Activated CD4-positive, CD25-positive, alpha-beta regulatory T cell (primary cell): ENCODE results near the gene MYLK.
"Not testable (repeated sequence)": the region's sequence is repeated elsewhere in the genome, so short reads cannot be mapped to it uniquely, and the experiment has no call there.

ENCODE experiments used
- DNase-seq, 4 experiments: peaks; one replicate each; lab custom pipeline; 2025; lab: John Stamatoyannopoulos, UW

MYLK gene

DNA sequence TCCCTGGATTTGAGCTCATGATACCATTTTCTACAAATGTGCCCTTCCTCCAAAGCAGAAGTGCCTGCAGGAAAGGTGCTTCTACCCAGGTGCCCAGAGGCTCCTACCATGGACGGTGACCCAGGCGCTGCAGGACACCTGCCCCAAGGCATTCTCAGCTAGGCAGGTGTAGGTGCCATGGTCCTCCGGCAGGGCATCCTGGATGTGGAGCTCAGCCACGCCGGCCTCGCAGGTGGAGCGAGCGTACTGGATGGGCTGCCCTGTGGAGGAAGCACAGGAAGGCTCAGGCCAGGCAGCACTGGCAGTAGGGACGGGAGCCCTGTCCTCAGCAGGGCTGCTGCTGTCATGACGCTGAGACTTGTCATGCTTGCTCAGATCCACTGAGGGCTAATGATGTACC is 162.1 kb downstream of the MYLK start:
- no peak for DNase-seq

DNA sequence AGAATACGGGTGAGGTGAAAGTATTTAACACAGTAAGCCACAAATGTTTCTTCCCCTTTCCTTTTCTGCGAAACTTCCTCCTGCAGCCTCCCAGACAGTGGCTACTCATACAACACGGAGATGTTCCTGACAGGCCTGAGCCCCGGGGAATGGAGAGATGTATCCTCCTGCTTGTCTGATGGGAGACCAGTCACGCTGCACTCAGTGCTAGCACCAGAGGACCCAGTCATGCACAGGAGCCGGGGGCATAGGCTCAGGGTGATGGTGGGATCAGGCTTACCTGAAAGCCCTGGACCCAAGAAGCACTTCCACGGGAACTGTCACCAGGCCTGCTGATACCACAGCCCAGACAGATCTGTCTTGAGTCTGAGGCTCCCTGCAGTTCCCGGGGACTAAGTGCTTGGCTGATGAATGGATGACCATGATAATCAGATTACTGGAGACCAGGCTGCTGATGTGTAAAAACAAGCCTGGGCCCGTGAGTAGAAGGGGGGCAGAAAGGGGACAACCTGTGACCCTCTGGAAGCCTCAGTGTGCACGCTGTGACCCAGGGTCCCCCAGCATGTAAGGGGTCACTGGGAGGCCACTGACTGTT is 162.9 kb downstream of the MYLK start:
- not testable (repeated sequence) for DNase-seq

DNA sequence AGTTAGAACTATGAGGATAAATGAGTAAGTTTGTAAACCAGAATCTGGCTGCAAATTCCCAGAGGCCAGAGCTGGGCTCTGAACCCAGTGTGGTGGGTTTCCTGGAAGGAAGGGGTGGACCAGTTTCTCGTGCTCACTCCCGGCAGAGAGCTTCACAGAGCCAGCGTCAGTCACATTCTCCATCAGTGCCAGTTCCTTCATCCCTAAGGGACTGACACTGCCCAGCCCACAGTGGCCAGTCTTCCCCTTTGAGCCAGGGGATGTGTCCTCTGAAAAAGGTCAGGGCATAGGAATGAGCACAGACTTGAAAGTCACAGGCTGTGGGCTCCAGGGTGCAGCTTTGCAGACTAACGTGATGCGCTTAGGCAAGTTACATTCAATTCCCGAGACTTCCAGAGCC is 163.5 kb downstream of the MYLK start:
- no peak for DNase-seq

DNA sequence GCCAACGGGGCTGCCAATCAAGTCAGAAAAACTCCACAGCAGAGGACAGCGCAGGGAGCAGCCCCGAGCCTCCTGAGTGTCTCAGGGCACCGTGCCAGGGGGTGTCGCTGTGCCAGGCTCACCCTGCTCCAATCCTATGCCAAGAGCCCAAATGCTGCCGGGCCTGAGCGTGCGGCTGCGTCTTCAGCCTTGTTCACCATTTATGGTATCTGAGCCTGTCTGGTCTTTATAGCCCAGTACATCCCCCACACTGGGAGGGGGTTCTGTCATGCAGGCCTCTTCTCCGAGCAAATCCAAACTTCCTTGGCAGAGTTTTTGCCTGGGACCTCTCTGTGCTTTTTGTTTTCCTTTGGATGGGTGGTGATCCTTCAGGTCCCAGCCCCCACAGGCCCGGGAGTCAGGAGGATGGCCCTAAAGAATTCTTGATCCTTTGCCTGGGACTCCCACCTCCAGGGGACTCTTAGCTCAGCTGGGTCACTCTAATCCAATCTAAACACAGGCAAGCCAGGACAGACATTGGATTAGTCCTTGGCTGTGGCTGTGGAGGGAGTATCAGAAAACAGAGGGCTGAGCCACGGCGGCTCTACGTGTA is 164.2 kb downstream of the MYLK start:
- DNase-seq = no peak

DNA sequence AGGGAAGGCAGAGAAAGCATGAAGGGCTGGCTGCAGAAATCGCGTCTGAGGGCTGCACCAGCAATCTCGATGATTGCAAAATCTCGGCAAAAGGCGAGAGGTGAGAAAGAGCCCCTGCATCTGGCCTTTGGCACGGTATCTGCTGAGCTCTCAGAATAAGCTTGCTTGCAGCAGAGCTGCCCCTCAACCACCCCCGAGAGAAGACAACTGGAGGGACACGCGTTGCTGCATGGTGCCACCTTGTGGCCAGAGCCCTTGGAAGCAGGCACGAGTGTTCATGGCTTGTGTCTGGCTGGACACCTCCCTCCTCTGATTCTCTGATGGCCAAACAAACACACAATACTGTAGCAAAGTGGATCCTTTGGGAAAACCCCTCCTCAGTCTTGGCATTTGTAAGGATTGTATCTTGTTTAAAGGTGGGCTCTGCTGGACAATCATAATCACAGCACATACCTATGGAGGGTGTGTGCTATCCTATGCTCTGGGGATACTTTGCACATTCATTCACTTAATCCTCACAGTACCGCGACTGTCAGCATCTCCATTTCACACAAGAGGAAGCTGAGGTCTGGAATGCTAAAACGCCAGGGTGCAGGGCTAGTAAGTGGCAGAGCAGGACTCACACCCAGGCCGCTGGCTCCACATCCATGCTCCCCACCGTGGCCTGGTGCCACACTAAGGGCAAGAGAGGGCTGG is 164.9 kb downstream of the MYLK start:
- DNase-seq = peak in 2 of 4 experiments; percentile 6 to 7

DNA sequence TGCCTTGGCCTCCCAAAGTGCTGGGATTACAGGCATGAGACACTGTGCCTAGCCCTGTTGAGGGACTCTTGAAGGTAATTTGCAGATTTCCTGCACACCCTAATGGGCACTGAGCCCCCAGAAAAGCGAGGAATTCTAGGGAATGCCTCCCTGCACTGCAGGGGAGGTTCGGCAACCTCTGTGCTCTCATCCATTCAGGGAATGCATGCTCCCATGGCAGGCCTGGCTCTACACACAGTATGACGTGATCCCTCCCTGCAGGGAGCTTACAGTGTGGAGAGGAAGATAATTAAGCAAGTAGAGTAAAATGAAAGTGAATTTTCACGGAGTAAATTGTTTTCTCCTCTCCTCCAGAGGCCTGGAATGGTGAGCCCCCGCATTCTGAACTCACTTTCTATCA is 166.0 kb downstream of the MYLK start:
- DNase-seq = no peak

DNA sequence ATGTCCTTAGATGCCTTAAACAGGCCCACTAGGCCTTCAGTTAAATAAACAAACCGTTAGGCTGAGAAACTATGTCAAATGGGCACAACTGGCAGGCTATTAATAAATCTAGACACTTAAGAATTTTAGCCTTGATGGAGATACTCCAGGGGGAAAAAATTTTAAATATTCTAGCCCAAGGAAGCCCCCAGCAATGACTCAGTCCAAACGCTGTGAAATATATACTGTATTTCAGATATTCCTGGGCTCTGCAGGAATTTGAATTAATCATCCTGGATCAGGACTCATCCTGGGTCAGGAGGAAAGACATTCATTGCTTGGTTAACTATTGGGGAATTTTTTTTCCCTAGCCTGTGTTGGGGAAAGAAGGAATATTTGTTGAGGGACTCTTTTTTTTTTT is 166.7 kb downstream of the MYLK start:
- not testable (repeated sequence) for DNase-seq

DNA sequence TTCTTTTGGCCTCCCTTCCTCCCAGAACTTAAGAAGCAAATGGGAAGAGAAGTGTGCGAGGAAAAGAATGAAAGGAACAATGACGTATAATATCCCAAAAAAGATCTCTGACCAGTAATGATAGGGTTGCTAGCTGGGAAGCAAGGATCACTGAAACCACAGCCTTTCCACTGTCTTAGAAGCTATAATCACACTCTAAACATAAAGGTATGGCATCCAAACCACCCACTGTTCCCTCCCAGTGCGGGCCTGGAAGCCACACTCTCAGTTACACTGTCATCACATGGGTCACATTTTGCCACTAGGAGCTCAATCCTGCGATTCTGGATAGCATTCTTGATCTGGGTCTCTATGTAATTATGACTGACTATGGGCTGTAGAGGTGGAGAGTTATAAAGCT is 167.7 kb downstream of the MYLK start:
- DNase-seq = no peak

DNA sequence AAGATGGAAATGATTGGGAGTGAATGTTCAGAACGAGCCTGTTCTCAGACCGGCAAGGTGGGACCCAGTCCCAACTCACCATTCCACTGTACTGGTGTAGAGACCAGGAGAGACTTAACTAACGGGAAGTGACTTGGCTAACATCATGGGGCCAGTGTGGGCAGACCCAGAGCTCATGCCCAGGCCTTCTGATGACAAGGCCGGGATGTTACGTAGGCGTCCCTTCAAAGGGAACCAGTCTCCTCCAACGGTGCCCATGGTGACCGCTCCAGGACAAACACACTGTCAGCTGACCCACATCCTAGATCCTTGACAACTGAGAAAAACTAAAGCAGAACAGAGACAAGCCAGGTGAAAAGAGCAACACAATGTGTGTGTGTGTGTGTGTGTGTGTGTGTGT is 170.9 kb downstream of the MYLK start:
- DNase-seq = no peak

DNA sequence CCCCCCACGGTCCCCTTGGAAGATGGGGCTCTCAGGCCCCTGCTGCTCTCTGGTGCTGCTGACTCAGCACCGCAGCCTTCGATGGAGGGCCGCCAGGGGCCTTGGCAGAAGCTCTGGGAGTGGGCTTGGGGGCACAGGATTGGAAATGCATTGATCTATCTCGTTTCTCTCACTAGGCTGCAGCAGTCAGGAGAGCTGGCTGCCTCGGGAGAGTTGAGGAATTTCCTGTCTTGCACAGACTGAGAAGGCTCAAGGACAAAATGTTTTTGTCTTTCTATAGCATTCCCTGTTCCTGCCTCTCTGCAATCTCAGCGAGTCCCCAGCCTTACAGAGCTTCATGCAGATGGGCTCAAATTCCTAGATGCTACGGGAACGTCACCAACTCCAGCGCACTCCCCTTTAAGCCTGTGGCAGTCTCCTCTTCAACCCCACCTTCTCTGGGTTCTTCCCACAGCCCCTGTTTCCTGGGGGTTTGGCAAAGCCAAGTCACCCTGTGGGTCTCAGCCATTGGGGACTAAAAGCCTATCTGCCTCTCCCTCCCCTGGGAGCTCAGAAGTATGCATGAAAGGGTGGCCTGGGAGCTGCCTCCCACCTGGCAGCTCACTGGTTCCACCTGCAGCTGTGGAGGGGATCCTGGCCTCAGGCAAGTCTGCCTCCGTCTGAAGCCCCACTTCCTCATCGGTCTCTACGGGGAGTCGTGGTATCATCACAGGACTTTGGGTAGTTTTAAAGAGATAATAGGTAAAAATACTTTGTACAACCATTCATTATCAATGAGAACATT is 171.9 kb downstream of the MYLK start:
- DNase-seq = no peak

DNA sequence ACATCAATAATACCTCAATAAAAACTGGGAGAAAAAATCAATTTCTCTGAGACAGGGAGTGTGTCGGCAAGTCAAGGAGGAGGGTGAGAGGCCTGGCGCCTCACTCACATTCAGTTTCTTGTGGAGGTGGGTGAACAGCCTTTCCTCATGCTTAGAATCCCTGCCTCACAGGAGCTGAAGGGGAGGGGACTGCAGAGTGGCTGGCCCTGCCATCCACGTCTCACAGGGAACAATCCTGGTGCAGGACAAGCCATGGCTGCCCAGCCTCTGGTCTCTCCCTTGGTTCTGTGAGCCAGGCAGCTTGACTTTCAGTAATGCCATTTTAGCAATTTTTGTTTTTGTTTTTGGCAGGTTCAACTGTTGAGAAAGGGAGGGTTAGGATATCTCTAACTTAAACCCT is 172.8 kb downstream of the MYLK start:
- no peak for DNase-seq

DNA sequence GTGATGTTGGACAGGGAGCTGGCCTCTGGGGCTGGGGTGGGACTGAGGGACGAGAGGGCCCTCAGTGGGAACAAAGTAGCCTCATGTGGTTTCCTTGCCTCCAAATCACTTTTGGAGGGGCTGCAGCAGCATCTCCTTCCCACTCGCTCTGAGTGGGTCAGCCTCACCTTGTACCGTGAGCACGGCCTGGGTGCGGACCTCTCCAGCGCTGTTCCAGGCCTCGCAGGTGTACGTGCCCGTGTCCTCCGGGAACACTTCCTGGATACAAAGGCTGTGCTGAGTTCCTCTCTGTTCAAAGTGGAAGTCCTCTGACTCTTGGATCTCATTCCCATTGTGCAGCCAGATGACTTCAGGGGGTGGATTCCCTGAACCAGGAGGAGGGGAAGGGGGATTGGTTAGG is 175.6 kb downstream of the MYLK start:
- no peak for DNase-seq

DNA sequence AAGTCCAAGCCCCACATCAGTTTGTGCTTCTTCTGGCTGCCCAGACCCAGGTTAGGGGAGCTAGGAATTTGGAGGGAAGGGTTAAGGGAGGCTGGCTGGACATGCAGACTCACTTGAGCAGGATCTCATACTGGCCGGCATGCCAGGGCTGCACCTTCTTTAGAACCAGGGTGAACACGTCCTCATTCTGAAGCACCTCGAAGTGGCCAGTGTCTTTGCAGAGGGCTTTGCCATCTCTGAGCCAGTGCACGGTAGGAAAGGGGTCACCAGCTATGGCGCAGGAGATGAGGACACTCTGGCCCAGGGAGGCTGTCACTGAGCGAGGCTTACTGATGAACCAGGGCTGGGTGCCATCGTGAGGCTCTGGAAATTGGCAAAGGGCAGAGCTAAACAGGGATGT is 176.5 kb downstream of the MYLK start:
- not testable (repeated sequence) for DNase-seq

DNA sequence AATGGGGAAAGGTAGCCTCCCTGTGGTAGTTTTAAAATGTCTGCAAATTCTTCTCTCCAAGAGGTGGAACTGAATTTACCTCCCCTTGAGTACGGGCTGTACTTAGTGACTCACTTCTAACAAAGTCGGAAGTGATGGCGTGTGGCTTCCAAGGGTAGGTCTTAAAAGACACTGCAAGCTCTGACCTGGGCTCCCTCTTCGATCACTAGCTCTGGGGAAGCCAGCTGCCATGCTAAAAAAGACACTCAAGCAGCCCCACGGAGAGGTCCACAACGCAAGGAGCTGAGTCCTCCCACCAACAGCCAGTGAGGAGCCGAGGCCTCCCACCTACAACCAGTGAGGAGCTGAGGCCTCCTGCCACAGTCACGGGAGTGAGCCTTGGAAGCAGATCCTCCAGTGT is 177.3 kb downstream of the MYLK start:
- no peak for DNase-seq

DNA sequence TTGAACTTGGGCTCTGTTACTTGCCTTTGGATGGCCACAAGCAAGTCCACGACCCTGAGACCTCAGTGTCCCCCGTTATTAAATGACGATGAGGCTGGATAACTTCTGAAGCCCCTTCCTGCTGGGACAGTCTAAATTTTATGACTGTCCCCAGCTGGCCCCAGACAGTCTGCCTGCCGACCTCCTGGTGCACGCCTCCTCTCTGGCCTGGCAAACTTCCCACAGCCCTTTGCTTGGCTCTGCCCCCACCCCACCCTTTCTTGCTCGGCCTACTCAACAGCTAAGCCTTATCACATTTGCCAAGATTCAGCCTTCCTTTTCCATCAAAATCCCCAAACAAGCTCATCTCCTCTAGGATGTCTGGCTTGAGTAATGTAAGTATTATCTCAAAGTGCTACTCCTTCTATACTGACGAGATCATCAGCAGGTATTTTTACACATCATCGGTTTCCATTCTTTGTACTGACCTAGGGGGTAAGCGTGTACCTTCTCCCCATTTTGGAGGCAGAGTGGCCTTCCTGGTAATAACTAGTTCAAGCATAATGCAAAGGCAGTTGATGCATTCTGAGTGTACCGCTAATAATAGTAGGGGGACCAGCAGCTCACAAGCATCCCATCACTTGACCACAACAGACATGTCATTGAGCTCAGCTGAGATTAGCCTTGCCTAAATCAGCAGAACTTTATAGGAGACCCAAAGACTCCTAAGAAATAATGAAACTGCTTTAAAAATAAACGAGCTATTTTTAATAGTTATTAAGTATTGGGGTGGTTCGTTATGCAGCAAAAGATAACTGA is 178.4 kb downstream of the MYLK start:
- DNase-seq = no peak

DNA sequence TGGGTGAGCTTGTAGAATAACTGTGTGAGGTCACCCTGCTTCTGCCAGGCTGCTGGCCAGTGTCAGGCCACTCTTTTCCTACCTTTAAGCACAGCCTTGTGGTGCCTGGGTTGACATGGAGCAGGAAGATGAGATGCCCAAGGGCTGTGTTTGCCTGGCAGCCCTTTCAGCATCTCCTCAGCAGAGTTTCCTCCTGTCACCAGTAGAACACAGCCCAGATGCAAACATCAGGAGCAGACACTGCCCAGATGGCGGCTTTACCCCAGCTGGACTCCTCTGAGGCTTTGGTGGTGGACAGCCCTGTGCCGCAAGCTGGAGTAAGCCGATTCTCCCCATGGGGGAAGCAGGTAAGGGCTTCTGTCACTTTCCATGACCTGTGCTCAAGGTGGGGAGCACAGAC is 180.5 kb downstream of the MYLK start:
- not testable (repeated sequence) for DNase-seq

DNA sequence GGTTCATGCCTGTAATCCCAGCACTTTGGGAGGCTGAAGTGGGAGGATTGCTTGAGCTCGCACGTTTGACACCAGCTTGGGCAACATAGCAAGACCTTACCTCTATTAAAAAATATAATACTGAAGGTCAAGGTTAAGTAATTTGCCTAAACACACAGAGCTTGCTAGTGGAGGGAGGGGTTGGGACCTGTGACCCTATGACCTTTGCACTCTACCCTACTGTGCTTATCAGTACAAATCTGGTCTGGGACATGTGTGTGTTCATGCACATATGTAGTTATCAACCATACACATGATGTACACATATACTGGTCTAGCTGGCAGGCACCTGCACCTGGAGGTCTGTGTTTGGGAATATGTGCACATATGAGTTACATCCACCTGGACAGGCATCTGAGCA is 181.4 kb downstream of the MYLK start:
- DNase-seq = no peak

DNA sequence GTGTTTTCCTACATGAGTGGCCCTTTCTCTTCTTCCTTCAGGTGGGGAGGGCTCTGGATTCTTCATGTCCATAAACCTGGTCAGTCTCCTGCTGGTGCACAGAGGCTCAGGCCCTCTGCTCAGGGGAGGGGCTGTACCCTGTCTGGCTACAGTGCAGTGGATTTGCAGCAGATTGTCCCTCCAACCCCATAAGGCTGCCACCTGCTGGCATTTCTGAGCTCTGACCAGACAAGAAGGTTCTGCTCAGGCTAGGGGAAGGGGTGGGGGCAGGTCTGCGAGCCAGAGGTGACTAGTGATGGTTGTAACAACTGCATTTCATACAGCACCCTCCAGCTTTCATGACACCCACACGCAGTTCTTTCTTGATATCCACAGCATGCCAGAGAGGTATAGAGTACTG is 182.1 kb downstream of the MYLK start:
- DNase-seq = not testable (repeated sequence)

DNA sequence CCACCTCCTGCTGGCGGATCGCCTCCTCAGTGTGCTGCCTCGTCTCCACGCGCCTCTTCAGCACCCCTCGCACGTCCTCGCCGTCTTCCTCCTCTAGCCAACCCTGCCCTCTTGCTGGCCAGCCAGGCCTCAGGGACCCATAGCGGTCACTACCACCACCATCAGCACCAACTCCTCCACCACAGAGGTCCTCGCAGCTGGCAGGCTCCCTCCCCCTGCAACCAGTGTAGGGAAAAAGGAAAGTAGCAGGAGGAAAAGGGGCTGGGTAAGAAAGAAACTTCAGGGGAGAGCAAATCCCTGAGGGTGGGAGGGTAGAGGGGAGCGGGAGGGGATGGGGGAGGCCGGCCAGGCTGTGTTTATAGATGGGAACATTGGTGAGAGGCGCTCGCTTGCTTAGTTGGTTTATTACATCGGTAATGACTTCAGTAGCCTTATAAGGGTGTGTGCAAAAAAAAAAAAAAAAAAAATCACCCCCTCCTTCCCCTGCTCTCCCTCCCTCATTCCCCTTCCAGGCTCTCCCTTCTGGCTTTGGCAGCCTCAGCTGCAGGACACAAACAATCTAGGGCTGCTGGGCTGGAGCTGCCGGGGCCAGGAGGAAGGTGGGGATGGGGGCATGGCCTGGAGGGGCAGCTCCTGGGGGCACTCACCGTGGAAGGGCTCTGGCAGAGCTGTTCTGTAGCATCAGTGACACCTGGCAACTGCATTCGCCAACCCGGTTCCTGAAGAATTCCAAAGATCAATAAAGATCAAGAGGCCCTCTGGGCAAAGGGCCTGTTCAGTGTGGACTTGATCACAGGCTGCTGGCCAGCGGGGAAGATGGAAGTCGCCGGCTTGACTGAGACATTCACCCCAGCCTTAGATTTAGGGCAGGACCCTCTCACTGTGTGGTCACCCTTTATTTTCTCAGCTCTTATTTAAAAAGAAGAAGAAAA is 183.1 kb downstream of the MYLK start:
- no peak for DNase-seq

DNA sequence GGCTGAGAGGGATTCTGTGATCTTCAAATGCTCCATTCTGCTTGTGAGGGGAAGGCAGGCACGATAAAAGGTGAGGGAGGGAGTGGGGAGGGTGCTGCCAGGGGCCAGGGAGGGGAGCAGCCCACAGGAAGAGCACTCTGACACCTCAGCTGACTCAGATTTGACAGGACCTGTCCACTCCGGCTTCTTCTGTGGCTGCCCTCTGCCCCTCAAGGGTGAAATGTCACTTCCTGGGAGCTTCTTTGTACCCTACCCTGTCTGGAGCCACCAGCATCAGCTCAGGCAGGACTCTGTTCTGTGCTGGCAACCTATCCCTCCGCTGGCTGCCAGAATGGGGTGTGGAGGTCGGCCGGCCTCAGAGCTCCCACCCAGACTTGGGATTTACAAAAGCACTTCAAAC is 185.3 kb downstream of the MYLK start:
- DNase-seq = no peak

DNA sequence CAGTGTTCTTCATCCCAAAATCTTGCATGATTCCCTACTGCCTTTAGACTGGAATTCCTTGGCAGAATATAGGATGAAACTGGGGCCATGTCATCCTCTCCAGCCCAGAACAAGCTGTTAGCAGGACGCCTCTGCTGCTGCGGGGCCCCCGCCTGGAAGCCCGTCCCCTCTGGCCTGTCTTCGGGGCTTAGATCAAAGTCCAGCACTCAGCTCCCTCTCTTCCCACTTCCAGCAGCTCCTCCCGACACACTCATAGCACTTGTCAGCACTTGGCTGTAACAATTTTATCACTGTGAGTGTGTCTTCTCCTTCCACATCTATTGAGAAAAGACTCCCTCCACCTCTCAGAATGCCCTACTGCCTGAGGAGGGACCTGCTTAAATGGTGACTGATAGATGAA is 187.3 kb downstream of the MYLK start:
- DNase-seq = no peak
